ENCODE measurements around the gene ZCCHC7. TPM values are rescaled to one million over a fixed set of nuclear protein-coding genes. Genes with fewer than 3 reads are reported as not detected.

Gene ZCCHC7
- total RNA-seq, 1 donor from 2014 or later, result 20.9 TPM

GRCh38 chr9:37255187-37255586 is 134.8 kb downstream of the ZCCHC7 start:
- no peaks in the 10 kb centered on the region for H3K27me3 ChIP-seq
- H3K27ac ChIP-seq, result no peak overlapping the region
- intact Hi-C loops (cut with DNase I), result no loop called here
- ATAC-seq, result no peak
- TF ChIP-seq, protein P1, sequence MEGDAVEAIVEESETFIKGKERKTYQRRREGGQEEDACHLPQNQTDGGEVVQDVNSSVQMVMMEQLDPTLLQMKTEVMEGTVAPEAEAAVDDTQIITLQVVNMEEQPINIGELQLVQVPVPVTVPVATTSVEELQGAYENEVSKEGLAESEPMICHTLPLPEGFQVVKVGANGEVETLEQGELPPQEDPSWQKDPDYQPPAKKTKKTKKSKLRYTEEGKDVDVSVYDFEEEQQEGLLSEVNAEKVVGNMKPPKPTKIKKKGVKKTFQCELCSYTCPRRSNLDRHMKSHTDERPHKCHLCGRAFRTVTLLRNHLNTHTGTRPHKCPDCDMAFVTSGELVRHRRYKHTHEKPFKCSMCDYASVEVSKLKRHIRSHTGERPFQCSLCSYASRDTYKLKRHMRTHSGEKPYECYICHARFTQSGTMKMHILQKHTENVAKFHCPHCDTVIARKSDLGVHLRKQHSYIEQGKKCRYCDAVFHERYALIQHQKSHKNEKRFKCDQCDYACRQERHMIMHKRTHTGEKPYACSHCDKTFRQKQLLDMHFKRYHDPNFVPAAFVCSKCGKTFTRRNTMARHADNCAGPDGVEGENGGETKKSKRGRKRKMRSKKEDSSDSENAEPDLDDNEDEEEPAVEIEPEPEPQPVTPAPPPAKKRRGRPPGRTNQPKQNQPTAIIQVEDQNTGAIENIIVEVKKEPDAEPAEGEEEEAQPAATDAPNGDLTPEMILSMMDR (IDR thresholded peaks at IDR 0.05), result no peak
- H3K36me3 ChIP-seq, result no peaks in the 10 kb centered on the region
- no peaks in the 10 kb centered on the region for H3K9me3 ChIP-seq
- H3K4me3 ChIP-seq, result no peak overlapping the region
- no peaks in the 10 kb centered on the region for H3K4me1 ChIP-seq
- no peak for DNase-seq

DNA sequence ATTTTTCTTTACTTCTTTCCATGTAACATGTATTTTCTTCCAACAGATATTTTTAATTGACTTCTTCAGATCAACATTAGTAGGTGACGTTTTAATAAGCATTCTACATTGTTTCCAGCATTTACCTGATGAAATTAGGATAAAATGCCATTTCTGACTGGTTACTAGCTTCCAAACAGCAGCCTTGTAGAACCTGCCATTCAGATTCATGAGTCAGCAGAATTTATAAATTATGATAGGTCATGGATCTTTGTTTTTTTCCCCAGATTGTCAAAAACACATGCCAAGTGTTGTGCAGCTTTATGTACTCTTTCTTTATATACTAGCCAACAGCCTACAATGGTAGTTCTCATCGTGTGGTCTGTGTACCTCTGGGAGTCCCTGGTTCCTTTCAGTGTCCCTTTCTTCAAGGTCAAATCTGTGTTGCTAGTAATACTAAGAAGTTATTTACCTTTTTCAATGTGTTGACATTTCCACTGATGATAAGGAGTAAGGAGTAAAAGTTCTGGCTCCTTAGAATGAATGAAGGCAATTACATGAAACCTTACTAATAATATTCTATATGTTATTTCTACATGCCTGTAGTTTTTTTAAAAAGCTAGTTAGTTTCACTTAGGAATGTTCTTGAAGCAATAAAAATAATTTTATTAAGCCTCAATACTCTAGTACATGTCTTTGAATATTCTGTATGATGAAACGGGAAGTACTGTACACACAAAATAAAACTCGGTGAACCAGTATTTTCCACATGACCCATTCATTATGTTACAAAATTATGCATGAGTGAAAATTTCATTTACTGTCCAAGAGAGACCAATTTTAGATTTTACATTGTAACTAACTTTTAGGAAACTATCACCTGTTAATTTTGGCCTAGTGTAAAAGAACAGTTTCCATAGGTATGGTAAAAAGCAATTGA is 135.8 kb downstream of the ZCCHC7 start:
- H3K27me3 ChIP-seq, result no peaks in the 10 kb centered on the region
- no peaks in the 10 kb centered on the region for H3K4me1 ChIP-seq
- DNase-seq (no peak), ATAC-seq (no peak)
- TF ChIP-seq, protein P1 (IDR thresholded peaks at IDR 0.05), result no peak
- intact Hi-C loops (cut with DNase I), result no loop called here
- no peak overlapping the region for H3K4me3 ChIP-seq
- no peaks in the 10 kb centered on the region for H3K36me3 ChIP-seq
- H3K27ac ChIP-seq, result no peak overlapping the region
- no peaks in the 10 kb centered on the region for H3K9me3 ChIP-seq

DNA sequence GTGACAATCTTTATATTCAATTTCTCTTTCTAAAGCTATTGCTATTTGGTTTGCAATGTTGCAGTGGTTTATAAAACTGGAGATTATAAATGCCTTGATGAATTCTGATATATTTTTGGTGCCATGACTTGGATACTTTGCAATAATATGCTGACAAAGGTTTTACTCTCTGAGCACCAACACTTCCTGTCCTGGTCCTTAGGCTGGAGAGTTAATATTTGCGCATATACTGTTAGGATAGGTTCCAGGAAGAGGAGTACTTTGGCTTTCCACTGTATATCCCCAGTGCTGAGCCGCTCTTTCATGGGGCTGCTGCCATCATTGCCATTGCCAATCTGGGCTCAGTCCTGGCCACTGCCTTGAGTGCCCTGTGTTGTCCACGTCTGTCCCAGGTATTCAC is 139.6 kb downstream of the ZCCHC7 start:
- intact Hi-C loops (cut with DNase I), result no loop called here
- DNase-seq (no peak), ATAC-seq (no peak)
- no peak overlapping the region for H3K27ac ChIP-seq
- no peaks in the 10 kb centered on the region for H3K27me3 ChIP-seq
- TF ChIP-seq, protein P1 (IDR thresholded peaks at IDR 0.05), result no peak
- no peaks in the 10 kb centered on the region for H3K4me1 ChIP-seq
- H3K9me3 ChIP-seq, result no peaks in the 10 kb centered on the region
- no peaks in the 10 kb centered on the region for H3K36me3 ChIP-seq
- no peak overlapping the region for H3K4me3 ChIP-seq

GRCh38 chr9:37262410-37262809 is 142.0 kb downstream of the ZCCHC7 start:
- no peak overlapping the region for H3K27ac ChIP-seq

GRCh38 chr9:37264539-37264938 is 144.2 kb downstream of the ZCCHC7 start:
- DNase-seq, result no peak
- intact Hi-C loops (cut with DNase I), result no loop called here
- TF ChIP-seq, protein P1 (IDR thresholded peaks at IDR 0.05), result no peak

More at GRCh38 chr9:37262410-37262809, 142.0 kb downstream of the ZCCHC7 start:
- Histone ChIP-seq H3K4me3 (no peak overlapping the region), H3K27me3 (no peaks in the 10 kb centered on the region), H3K9me3 (no peaks in the 10 kb centered on the region), H3K4me1 (no peaks in the 10 kb centered on the region), H3K36me3 (no peaks in the 10 kb centered on the region)
- TF ChIP-seq, protein P1 (IDR thresholded peaks at IDR 0.05), result peak; percentile 17
- intact Hi-C loops (cut with DNase I), result no loop called here
- DNase-seq, result no peak
- ATAC-seq, result no peak

More at GRCh38 chr9:37264539-37264938, 144.2 kb downstream of the ZCCHC7 start:
- Histone ChIP-seq H3K27ac (no peak overlapping the region), H3K4me3 (no peak overlapping the region), H3K36me3 (no peaks in the 10 kb centered on the region), H3K9me3 (no peaks in the 10 kb centered on the region), H3K4me1 (no peaks in the 10 kb centered on the region), H3K27me3 (no peaks in the 10 kb centered on the region)
- ATAC-seq, result no peak
